ENCODE results near the gene UQCC2. TPM values are rescaled to one million over a fixed set of nuclear protein-coding genes. Genes with fewer than 3 reads are reported as not detected.

The UQCC2 gene
- total RNA-seq, 1 experiment from 2014 or later, result 46.1 TPM

DNA sequence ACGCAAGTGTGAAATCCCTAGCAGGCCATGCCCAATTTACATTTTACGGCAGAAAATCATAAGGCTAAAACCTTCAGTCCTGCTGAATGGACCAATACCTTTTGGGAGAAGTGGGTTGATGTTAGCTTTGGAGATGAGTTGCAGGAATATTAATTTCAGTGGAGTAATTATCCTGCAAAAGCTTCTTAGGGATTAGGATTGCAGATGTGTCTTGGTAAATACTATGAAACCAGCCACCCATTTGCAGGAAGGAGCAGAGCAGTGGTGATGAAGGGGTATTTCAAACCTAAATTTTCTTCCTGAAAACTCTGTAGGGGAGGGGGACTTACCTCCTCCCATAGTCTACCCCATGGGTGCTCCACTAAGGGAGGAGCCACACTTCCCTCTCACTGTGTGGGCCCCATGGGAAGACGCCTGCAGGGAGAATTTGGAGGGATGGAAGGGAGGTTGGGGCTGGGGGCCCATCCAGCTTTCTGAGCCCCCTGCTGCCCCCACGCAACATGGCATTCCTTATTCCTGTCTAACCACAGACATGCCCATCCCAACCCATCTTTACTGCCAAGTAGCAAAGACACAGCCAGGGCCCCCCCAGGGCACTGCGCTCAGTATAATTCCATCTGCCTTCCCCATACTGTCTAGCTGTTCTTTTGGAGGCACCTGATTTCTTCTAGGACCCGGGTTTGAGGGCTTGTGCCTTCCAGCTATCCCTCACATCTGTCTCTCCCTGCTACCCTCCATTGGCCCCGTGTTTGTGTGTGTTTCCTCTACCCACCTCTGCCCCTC is 14.6 kb upstream of the UQCC2 start:
- DNase-seq (ENCODE audit: low spot score), result no peak

DNA sequence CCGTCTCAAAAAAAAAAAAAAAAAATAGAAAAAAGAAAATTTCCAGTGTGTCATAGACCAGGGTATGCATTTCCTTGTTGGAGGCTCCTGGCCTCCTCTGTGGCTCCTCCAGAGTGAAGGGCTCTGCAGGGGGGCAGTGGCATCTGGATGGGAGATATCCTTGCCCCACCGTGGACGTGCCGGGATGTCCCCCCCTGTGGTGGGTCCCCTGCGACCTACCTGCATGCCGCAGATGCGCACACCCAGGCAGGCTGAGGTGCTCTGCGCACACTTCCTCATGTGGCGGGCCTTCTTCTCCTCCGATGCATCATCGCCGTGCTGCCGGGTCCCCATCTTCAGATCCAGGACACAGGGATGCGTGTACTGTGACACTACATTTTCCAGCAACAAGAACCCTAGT is 13.7 kb upstream of the UQCC2 start:
- DNase-seq (ENCODE audit: low spot score), result no peak

DNA sequence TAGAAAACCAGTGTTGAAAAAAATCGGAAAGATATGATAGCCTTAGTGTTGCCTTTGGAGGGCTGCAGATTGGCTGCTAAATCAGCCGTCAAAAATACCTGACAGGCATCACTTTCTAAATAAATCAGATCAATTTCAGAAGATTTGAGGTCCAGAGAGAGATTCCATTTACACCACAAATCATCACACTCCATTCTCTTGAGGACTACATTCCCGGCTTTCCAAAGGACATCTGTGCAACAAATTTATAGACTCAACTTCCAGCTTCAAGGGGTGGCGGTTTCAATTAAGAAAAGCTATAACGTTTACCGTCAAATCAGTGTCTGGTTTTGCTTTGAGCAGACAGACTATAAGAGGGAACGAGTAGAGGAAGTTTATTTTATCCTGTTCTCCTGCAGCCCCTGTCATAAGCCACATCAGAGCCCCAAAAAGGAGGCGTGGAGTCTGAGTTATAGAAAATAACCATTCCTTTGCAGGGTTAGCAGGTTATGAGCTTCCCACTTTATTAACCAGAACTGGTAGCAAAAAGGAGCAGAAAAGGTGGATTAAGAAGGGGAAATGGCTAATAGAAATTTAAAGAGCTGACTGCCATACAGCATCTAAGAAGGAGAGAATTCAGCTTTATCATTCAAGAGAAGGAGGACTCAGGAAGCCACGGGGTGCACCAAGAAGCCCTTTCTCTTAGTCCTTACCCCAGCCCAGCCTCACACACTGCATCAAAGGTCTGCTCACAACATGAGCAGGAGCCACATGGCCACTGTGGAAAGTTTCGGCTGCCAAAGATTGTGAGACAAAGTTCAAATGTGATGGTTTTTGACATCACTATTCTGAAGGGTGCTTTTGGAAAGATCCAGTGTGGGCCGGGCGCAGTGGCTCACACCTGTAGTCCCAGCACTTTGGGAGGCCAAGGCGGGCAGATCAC is 12.9 kb upstream of the UQCC2 start:
- DNase-seq (ENCODE audit: low spot score), result no peak

DNA sequence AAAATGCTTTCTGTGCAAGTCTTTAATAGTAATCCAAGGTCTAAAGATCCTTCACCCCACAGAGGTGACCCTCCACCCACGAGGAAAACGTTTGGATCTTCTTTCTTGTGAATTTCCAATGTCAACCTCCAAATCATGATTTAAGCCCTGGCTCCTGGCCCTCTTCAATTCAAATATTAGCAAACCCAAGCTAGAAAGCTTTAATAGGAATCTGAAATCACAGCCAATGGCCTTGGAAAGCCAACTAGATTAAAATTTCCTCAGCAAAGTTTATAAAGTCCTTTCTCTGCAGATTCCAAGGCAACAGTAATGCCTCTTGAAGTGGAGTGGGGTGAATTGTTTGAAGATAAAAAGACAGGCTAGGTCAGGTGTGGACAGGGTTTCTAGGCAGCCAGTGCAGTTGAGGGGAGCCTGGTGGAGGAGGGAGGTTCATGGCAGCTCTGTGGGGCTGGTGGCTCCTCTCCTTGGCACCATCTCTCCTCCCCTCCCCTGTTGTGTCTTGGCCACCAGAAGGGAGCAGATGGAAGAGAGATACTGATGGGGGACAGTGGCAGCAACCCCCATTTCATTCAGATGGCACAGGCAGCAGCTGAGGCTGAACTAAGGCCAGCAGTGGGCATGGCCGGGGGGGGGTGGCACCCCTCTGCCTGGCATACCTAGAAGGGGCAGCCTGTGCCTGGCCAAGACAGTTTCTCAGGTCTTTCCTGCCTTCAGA is 12.0 kb upstream of the UQCC2 start:
- no peak for DNase-seq (ENCODE audit: low spot score)

DNA sequence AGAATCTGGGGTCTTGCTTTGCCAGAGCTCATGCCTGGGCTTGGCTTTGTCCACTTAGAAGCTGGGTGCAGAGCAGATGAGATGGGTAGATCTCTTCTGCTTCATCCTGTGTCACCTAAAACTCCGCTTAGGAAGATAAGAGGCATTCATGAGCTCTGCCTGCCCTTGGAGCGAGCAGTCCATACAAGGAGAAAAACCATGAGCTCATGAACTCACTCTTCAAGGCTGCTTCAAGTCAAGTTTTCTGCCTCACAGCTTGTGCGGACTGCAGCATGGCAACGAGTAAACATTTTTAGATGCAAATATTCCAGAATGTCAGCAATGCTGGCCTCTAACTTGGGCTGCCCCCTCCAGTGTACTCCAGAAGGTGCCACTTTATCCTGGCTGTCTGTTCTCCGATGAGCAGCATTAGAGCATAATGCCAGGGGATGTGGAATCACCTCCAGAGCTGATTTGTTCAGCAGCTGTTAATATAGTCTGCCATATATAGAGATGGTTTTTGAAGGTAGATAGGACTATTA is 10.7 kb upstream of the UQCC2 start:
- no peak for DNase-seq (ENCODE audit: low spot score)

DNA sequence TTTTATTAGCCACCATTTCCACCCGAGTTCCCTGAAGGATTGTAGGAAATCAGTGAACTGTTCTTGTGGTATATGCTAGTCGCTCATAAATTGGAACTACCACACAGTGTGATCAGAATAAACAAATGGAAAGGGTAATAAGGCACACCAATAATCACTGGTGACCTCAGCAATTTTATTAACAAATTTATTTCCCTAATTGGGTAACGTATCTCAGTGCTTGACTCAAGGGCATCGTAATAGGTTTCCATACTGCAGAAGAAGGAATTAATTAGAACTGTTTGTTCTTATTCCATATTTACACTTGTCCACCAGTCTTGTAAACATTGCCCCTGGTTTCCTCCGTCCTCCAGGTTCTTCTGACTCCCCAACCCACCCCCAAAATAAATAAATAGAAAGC is 10.0 kb upstream of the UQCC2 start:
- no peak for DNase-seq (ENCODE audit: low spot score)

DNA sequence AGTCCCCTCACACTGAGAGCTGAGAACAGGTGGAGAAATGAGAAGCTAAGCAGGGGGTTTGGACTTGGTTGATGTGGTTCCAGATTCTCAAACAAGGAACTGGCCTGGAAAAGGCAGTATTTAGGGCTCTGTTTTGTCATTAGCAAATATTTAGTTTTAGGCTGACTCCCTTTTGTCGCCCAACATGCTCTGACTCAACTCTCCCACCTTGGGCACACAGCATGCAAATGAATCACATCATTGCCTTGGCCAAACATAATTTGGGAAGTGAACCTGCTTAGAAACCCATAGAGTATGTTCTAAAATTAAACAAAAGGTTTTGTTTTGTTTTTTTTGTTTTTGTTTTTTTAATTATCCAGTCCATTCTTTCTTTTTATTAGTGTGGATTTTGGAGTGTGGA is 9.5 kb upstream of the UQCC2 start:
- DNase-seq (ENCODE audit: low spot score), result no peak

DNA sequence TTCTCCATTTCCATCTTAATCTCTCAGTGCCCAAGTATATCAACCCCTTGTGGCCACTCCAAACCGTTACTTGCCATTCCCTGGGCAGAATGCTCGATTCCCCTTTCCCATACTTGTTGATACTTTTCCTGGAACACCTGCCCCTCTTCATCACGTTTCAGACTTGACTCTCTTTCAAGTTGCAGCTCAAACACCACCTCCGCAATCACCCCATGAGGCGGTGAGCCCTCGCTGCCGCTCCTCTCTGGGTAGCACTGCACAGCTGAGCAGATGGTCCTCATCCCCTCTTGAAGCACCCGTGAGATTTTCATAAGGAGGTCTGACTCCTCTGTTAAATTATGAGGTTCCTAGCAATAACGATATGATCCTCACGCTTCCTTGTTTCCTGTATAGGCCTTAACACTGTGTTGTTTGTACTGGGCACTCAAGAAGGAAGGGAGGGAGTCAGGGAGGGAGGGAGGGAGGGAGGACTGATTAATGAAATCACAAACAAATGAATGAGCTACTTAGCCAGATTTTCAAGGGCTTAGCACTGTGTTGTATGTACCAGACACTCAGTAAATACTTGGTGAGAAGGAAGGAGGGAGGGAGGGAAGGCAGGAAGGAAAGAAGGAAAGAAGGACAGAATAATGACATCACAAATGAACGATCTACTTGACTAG is 8.0 kb upstream of the UQCC2 start:
- DNase-seq (ENCODE audit: low spot score), result no peak

DNA sequence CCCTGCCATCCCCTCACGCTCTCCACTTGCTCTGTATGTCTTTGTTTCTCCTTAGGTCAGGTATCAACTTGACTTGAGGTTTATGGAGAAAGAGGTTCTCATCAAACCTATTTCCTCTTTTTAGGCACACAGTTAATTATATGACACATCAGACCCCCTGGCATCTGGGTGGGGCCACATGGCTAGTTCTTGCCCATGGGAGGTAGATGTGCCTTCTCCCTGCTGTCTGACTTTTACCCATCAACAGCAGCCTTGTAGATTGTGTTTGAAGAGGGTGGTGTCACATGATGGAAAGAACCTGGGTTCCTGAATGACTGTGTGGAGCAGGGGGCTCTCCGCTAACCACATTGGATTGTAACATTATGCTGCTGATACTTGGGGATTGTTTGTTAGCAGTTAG is 7.2 kb upstream of the UQCC2 start:
- no peak for DNase-seq (ENCODE audit: low spot score)

DNA sequence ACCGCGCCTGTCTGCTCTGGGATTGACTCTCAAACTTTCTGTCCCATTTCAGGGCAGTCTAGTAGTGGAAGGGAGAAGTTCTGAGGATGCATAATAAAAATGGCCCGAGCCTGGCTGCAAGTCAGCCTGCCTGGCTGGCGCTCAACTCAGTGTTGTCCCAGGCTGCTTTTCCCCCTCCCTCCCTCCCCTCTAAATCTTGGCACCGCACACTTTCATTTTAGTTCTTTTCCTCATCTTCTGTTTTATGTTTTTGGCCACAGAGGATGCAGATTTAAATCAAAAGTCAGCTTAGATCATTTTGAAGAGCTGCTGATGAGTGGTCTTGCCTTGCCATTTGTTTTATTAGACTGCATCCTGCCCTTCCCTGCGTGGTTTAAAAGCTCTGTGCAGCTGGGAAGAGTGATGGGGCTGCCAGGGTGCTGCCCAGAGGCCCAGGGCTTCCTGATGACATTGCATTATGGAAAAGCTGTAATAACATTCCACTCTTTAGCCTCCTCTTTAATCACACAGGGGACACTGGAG is 6.5 kb upstream of the UQCC2 start:
- no peak for DNase-seq (ENCODE audit: low spot score)

DNA sequence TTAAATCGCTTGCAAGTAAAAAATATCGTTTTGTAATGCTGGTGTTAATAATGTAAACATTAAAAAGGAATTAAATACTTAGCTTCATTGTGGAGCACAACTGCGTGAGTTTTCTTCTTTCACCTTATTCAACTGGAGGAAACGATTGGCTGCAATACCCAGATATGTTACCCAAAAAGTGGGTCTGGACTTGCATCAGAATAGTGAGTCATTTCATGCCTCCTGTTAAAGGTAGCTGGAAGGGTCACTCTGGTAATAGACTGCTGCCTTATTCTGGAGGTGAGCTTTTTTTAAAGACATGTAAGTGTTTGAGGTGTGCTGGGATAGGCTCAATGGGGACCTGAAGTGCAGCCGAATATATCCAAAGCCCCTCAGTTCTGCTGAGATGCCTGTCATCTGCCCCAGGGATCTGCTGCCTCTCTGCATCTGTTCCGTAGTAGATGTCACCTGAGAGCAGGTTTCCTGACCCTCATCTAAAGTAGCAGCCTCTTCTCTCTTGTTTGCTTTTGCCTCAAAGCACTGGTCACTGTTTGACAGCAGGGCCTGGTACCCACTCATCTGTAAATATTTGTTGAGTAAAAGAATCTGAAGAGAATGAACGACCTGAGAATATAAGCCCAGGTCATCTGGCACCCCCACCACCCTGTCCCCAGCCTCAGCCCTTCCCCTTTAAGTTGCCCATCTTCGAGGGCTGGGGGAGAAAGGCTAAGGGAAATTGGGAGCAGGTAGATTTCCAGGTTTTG is 5.6 kb upstream of the UQCC2 start:
- no peak for DNase-seq (ENCODE audit: low spot score)

DNA sequence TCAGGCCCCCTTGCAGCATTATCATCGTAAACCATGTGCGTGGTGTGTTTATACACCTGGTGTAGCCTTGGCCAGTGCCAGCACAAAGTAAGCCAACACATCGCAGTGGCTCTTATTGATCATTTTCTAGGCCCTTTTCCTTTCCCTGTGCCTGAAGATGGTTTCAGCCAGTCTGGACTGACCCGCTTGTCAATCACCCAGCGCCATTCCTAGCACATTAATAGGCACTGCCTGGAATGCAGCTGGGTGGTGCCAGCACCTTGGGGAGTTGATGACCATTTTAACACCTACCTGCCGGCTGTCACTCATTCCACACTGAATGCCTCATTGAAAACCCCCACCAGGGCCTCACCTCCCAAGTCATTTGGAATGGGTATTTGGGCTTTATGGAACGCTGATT is 4.9 kb upstream of the UQCC2 start:
- DNase-seq (ENCODE audit: low spot score), result no peak

DNA sequence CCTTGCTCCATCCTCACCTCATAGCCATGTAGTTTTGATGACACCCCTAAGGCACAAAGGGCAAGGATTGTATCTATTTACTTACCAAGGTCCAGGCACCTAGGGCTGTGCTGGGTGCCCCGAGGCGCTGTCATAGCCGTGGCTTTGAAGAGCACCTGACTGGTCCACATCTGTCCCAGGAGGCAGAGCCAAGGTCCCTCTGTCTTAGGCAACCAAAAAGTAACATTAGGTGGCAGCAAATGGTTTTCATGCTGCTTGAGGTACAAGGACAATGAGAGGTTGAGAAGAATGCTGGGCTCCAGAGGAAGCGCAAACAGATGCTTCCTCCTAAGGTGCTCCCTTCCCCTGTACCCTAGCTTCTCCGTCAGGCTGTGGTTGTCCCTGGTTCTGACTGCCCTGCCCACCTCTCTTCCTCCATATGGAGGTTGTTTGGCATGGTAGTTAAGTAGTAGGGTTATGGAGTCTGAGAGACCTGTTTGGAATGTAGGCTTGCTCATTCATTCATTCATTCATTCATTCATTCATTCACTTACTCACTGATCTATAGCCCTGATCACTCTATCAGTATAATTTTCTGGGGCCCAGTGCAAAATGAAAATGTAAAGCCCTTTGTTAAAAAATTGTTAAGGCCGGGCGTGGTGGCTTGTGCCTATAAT is 3.0 kb upstream of the UQCC2 start:
- DNase-seq (ENCODE audit: low spot score), result no peak

DNA sequence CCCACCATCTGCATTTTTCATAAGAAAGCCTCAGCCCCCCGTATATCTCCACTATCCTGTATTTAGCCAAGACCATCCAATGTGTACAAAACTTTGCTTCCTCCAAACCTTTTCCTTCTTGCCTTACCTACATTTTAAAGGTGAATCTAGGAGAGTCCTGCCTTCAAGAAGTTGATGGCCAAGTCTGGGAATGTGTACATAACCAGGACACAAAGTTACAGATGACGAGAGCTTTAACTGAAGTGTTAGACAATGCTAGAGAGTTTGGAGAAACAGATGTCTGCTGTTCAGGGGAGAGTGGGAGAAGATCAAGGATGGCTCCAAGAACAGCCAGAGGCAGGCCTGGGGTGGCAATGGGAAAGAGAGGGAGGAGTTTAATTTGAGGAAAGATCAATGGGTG is 2.3 kb upstream of the UQCC2 start:
- DNase-seq (ENCODE audit: low spot score), result no peak

DNA sequence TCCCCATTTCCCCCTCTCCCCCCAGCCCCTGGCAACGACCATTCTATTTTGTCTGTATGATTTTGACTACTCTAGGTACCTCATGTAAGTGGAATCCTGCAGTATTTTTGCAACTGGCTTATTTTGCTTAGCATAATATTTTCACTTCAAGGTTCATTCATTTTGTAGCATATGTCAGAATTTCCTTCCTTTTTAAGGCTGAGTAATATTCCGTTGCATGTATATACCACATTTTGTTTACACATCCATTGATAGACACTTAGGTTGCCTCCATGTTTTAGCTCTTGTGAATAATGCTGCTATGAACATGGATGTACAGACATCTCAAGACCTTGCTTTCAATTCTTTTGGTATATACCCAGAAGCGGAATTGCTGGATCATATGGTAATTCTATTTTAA is 1.4 kb upstream of the UQCC2 start:
- DNase-seq (ENCODE audit: low spot score), result no peak

DNA sequence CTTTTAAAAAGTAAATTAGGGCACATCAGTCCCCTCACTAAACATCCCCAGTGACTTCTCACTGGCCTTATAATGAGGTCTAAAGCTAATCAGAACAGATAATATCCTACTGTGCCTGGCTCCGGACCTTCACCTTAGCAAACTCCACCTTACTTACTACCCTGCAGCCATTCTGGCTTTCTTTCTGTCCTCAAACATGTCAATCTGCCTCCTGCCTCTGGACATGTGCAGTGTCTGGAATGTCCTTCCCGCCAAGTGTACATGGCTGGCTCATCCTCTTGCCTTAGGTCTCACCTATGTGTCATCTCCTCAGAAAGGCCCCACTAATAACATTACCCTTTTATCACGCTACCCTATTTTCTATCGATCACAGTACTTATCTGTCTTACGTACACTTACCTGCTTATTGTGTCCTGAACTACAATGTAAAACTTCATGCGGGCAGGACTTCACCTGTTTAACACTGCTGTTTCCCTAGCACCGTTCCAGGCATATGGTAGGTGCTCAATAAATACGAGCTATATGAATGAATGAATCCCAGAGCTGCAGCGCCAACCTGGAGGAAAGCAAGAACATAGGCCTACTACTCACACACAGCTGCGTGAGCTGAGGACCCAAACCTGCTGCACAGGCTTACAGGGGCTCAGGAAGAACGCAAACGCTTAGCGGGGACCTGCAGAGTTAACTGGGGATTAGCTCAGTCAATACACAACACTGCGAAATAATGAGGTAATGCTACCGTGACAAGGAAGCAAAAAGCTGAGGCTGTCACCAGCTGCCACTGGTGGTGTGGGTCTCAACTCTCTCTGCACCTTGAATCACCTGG is 991 bp downstream of the UQCC2 start:
- DNase-seq (ENCODE audit: low spot score), result no peak

DNA sequence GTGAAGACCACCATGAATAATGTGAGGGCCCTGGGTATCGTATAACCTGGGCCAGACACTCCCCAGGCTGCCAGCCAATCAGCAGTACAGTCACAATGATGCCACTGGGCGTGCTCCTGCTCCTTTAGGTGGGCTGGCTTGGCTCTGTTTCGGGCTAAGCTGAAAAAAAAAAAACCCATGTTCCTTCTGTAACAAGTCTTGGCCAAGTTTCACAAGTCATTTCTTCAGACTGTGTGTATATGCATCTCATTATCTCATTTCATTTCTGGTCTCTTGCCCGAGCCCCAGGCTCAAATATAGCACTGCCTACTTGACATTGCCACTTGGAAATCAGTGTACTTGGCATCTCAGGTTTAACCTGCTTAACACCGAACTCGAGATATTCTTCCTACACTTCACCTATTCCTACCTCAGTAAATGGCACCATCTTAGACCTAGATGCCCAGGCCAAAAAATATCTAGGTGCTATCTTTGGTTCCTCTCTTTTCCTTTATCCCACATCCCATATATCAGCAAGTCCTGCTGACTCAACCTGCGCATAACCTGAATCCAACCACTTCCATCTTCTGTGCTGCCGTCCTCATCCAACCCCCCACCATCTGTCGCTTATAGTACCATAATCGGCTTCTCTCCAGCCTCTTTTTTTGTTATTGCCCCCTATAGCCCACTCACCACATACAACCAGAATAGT is 1.8 kb downstream of the UQCC2 start:
- no peak for DNase-seq (ENCODE audit: low spot score)

DNA sequence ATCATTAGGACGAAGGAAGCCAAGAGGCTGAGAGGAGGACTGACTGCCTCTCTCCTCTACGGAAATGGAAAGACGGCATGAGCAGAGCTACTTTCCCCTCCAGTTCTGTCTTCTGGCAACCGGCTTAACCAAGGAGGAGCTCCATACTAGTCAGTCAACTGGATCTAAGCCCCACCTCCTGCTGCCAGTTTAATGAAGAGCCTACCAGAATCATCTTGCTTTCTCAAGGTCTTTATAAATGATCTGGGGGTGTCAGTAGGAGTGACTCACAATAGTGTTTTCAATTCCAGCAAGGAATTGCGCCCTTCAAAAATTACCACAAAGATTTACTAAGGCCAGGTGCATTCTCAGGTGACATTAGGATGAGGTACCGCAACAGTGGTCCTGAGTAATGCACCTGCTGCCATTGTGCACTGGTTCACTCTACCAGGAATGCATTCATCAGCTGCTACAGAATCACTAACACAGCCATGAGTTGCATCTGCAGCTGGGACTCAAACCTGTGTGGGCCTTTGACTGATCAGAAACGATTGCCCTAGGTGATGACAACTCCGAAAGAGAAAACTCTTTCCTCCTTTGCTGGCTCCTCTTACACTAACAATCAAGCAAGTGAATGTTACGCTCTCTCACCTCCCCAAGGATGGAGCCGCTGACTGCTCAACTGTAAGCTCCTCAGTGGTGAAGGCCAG is 2.8 kb downstream of the UQCC2 start:
- no peak for DNase-seq (ENCODE audit: low spot score)
